Endodermal cell (in vitro differentiated cells): ENCODE measurements around the gene THUMPD2. TPM values are rescaled to one million over a fixed set of nuclear protein-coding genes. Genes with fewer than 3 reads are reported as not detected.

Experiments used
- DNase-seq: peaks from one replicate; pipeline ENCODE4 v3.0.0-alpha.2; 2017
- H3K27ac ChIP-seq: 2 replicates; pipeline ENCODE4 v1.5.1; 2013; ENCODE audit warnings: mild to moderate bottlenecking, low read depth, low read length, moderate library complexity
- H3K27me3 ChIP-seq: 2 replicates; pipeline ENCODE4 v1.6.1; 2013; ENCODE audit warnings: mild to moderate bottlenecking, low read length, moderate library complexity; ENCODE audit not compliant: insufficient read depth, control insufficient read depth, poor library complexity, severe bottlenecking
- H3K36me3 ChIP-seq: 2 replicates; pipeline ENCODE4 v1.7.0; 2013; ENCODE audit warnings: mild to moderate bottlenecking, low read length, moderate library complexity; ENCODE audit not compliant: control insufficient read depth, insufficient read depth
- H3K4me1 ChIP-seq: one replicate; pipeline ENCODE4 v1.7.0; 2013; ENCODE audit warnings: low read length; ENCODE audit not compliant: control insufficient read depth, insufficient read depth
- H3K4me3 ChIP-seq: 2 replicates; pipeline ENCODE4 v1.5.1; 2013; ENCODE audit warnings: mild to moderate bottlenecking, low read length, moderate library complexity
- H3K9ac ChIP-seq: 2 replicates; pipeline ENCODE4 v1.6.1; 2013; ENCODE audit warnings: mild to moderate bottlenecking, low read length, moderate library complexity; ENCODE audit not compliant: poor library complexity, severe bottlenecking; ENCODE audit errors: extremely low read depth
- H3K9me3 ChIP-seq: 2 replicates; pipeline ENCODE4 v1.6.1; 2013; ENCODE audit warnings: mild to moderate bottlenecking, low read length, moderate library complexity; ENCODE audit not compliant: control insufficient read depth
- H3K27ac Mint-ChIP-seq: 2 replicates; pipeline ENCODE4 v1.8.0; 2020; ENCODE audit warnings: mixed read lengths
- H3K27me3 Mint-ChIP-seq: 2 replicates; pipeline ENCODE4 v1.8.0; 2021; ENCODE audit warnings: mild to moderate bottlenecking, mixed read lengths; ENCODE audit not compliant: insufficient read depth
- H3K36me3 Mint-ChIP-seq: 2 replicates; pipeline ENCODE4 v1.8.0; 2020; ENCODE audit warnings: low read depth, mixed read lengths
- H3K4me1 Mint-ChIP-seq: 2 replicates; pipeline ENCODE4 v1.8.0; 2020; ENCODE audit warnings: mixed read lengths
- H3K4me3 Mint-ChIP-seq: 2 replicates; pipeline ENCODE4 v1.8.0; 2020; ENCODE audit warnings: mild to moderate bottlenecking, moderate library complexity, mixed read lengths
- H3K9me3 Mint-ChIP-seq: 2 replicates; pipeline ENCODE4 v1.8.0; 2020; ENCODE audit warnings: mild to moderate bottlenecking, mixed read lengths
- CTCF ChIP-seq: fragments of 200-600 bp; sonication (generic); conservative IDR thresholded peaks from 2 replicates; pipeline ENCODE4 v1.5.0; 2021; ENCODE audit warnings: antibody characterized with exemption, mild to moderate bottlenecking
- WGBS, 2 experiments: methylation state at CpG; one replicate each; pipeline versions ENCODE4 v1.1.5 to v1.1.7; 2013; ENCODE audit warnings: missing lambda C conversion rate in 2 of 2, mixed read lengths in 1 of 2; ENCODE audit not compliant: insufficient coverage in 1 of 2, insufficient read length in 1 of 2; 5-methylcytosine and 5-hydroxymethylcytosine counted together
- total RNA-seq, 2 donors: library from RNA; stranded (reverse); fragmentation: NEBNext Ultra II Directional in 1 of 2; extraction: Animal tissue kit (Norgen Biotek cat#: 25700) in 1 of 2; gene quantifications; 2 replicates in 1 of 2; 3 replicates in 1 of 2; pipeline ENCODE4 v1.2.1, GENCODE V29; 2021

THUMPD2 gene
- total RNA-seq, 2 donors from 2014 or later: 11.3 to 13.6 TPM

GRCh38 chr2:39724828-39725144, 54.3 kb downstream of the THUMPD2 start:
- Histone ChIP-seq H3K36me3 (no peaks in the 10 kb centered on the region), H3K27ac (no peak overlapping the region), H3K9ac (no peak overlapping the region), H3K4me1 (no peaks in the 10 kb centered on the region), H3K4me3 (no peak overlapping the region), H3K9me3 (no peaks in the 10 kb centered on the region), H3K27me3 (no peaks in the 10 kb centered on the region)
- WGBS, 2 experiments: 95 to 97% methylated on average over 4 of the region's 4 CpGs
- no peaks in the 10 kb centered on the region for H3K36me3 Mint-ChIP-seq
- H3K4me3 Mint-ChIP-seq: no peak overlapping the region
- H3K9me3 Mint-ChIP-seq: no peaks in the 10 kb centered on the region
- no peak for DNase-seq
- H3K4me1 Mint-ChIP-seq: peaks cover 10% of the 10 kb centered on the region
- TF ChIP-seq CTCF: no peak
- no peaks in the 10 kb centered on the region for H3K27me3 Mint-ChIP-seq
- no peak overlapping the region for H3K27ac Mint-ChIP-seq

- H3K27me3 Mint-ChIP-seq: no peaks in the 10 kb centered on the region
- Histone ChIP-seq H3K9ac (no peak overlapping the region), H3K9me3 (no peaks in the 10 kb centered on the region), H3K36me3 (no peaks in the 10 kb centered on the region), H3K27ac (no peak overlapping the region), H3K27me3 (no peaks in the 10 kb centered on the region), H3K4me3 (no peak overlapping the region), H3K4me1 (no peaks in the 10 kb centered on the region)
- no peaks in the 10 kb centered on the region for H3K9me3 Mint-ChIP-seq
- H3K36me3 Mint-ChIP-seq: no peaks in the 10 kb centered on the region
- no peak overlapping the region for H3K4me3 Mint-ChIP-seq
- peaks cover 10% of the 10 kb centered on the region for H3K4me1 Mint-ChIP-seq
- DNase-seq: no peak
- no peak overlapping the region for H3K27ac Mint-ChIP-seq
- WGBS, 2 experiments: 91 to 92% methylated on average over 6 to 9 of the region's 9 CpGs
- TF ChIP-seq CTCF: no peak
Observed at GRCh38 chr2:39723946-39724827, 54.9 kb downstream of the THUMPD2 start.

- TF ChIP-seq CTCF: no peak
- WGBS, 2 experiments: 83 to 100% methylated on average over 2 of the region's 2 CpGs
- Mint-ChIP-seq H3K27me3 (no peaks in the 10 kb centered on the region), H3K9me3 (no peaks in the 10 kb centered on the region), H3K4me1 (peaks cover 10% of the 10 kb centered on the region), H3K36me3 (no peaks in the 10 kb centered on the region), H3K4me3 (no peak overlapping the region), H3K27ac (no peak overlapping the region)
- no peak overlapping the region for H3K4me3 ChIP-seq
- no peaks in the 10 kb centered on the region for H3K4me1 ChIP-seq
- no peak overlapping the region for H3K9ac ChIP-seq
- no peaks in the 10 kb centered on the region for H3K9me3 ChIP-seq
- H3K27me3 ChIP-seq: no peaks in the 10 kb centered on the region
- DNase-seq: no peak
- no peaks in the 10 kb centered on the region for H3K36me3 ChIP-seq
- no peak overlapping the region for H3K27ac ChIP-seq
Observed at GRCh38 chr2:39723497-39723896, 55.6 kb downstream of the THUMPD2 start.
